ENCODE results near the gene CHID1. TPM values are rescaled to one million over a fixed set of nuclear protein-coding genes. Genes with fewer than 3 reads are reported as not detected.

Gene CHID1
- total and polyA plus RNA-seq, 2 of the 8 experiments (the other 6 are each of a cell fraction or from before 2014, with no cell fraction given): 81.2 to 88.5 TPM

DNA sequence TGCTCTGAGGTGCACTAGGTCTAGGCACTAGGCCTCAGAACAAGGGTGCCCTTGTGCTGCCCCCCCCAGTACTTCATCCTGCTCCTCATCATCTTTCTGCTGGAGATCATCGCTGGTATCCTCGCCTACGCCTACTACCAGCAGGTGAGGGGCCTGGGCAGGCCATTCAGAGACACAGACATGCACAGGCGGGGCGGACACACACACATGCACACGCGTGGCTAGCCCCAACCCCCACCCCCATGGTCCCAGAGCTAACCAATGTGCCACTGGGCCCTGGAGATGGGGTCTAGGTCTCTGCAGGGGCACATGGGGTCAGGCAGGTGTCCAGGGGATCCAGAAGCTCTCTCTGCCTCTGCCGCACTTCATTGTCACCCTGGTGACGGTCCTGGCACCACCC is 73.9 kb downstream of the CHID1 start (continued):
- no peak for TF ChIP-seq TAF7 (optimal IDR thresholded peaks at IDR 0.05; ENCODE audit: borderline replicate concordance, low read depth, low read length)
- no peak for TF ChIP-seq SIX5 (IDR thresholded peaks at IDR 0.05; ENCODE audit: low read depth, low read length)
- TF ChIP-seq CHD7 (IDR thresholded peaks at IDR 0.05; ENCODE audit: insufficient replicate concordance, low read length): no peak
- TF ChIP-seq JUND (IDR thresholded peaks at IDR 0.05; ENCODE audit: low read length): no peak
